ENCODE results near the gene PIPOX.

The PIPOX gene

GRCh38 chr17:29091606-29092289 lies 48.8 kb downstream of the PIPOX start:
- TF ChIP-seq CTCF (IDR thresholded peaks at IDR 0.05; ENCODE audit: low read depth, low read length, missing control alignments): no peak
- DNase-seq (ENCODE audit: low read depth): no peak
- H3K4me3 ChIP-seq (ENCODE audit: low read depth, low read length): no peak overlapping the region

GRCh38 chr17:29093090-29093871 lies 50.3 kb downstream of the PIPOX start:
- no peak for TF ChIP-seq CTCF (IDR thresholded peaks at IDR 0.05; ENCODE audit: low read depth, low read length, missing control alignments)
- H3K4me3 ChIP-seq (ENCODE audit: low read depth, low read length): no peak overlapping the region
- DNase-seq (ENCODE audit: low read depth): no peak

GRCh38 chr17:29094101-29094708 lies 51.3 kb downstream of the PIPOX start:
- no peak overlapping the region for H3K4me3 ChIP-seq (ENCODE audit: low read depth, low read length)
- DNase-seq (ENCODE audit: low read depth): no peak
- TF ChIP-seq CTCF (IDR thresholded peaks at IDR 0.05; ENCODE audit: low read depth, low read length, missing control alignments): no peak

GRCh38 chr17:29095439-29095838 lies 52.5 kb downstream of the PIPOX start:
- no peak overlapping the region for H3K4me3 ChIP-seq (ENCODE audit: low read depth, low read length)
- DNase-seq (ENCODE audit: low read depth): no peak
- no peak for TF ChIP-seq CTCF (IDR thresholded peaks at IDR 0.05; ENCODE audit: low read depth, low read length, missing control alignments)

GRCh38 chr17:29096094-29096493 lies 53.2 kb downstream of the PIPOX start:
- DNase-seq (ENCODE audit: low read depth): no peak
- H3K4me3 ChIP-seq (ENCODE audit: low read depth, low read length): no peak overlapping the region
- TF ChIP-seq CTCF (IDR thresholded peaks at IDR 0.05; ENCODE audit: low read depth, low read length, missing control alignments): no peak

- no peak for DNase-seq (ENCODE audit: low read depth)
- no peak for TF ChIP-seq CTCF (IDR thresholded peaks at IDR 0.05; ENCODE audit: low read depth, low read length, missing control alignments)
- no peak overlapping the region for H3K4me3 ChIP-seq (ENCODE audit: low read depth, low read length)
These were observed 56.6 kb downstream of the PIPOX start for GRCh38 chr17:29099527-29099926.

Measured in GM12864 (cell line).